ENCODE results near the gene CKMT1B.
"Not testable (repeated sequence)": the region's sequence is repeated elsewhere in the genome, so short reads cannot be mapped to it uniquely, and the experiment has no call there.

The CKMT1B gene

DNA sequence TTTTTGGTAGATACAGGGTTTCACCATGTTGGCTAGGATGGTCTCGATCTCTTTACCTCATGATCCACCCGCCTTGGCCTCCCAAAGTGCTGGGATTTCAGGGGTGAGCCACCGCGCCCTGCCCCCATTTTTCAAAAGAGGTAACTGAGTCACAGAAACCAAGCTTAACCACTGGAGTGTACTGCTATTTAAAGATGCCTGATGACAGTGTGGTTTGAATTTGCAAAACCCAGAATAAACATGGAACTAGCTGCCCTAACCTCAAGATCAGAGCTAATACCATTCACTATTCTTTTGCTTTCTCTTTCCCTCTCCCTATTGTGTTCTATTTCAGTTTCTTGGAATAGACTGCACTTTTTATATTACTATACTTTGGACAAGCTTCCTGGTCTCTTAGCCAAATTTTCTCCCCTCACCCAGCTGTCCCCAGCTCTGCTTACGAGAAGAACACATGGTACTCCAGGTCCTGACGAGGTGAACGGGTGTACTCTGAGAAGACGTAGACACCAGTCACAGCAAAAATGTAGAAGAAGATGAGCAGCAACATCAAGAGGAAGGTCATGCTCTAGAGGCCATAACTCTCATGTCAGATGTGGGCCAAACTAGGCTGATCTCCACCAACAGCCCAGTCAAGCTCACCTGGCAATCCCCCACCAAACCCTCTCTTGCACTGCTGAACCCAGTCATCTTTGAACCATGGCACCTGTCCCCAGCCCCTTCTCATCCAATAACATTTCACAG, 44.8 kb downstream of the CKMT1B start:
- not testable (repeated sequence) for DNase-seq

All from activated CD4-positive, alpha-beta T cell treated with anti-CD3 and anti-CD28 coated beads for 48 hours (primary cell).